CD4-positive, CD25-positive, alpha-beta regulatory T cell (primary cell): ENCODE measurements around the gene UTP4. TPM values are rescaled to one million over a fixed set of nuclear protein-coding genes. Genes with fewer than 3 reads are reported as not detected.

Source experiments
- ATAC-seq, 2 donors: fragments of 150-1000 bp; cut with Tn5 transposase; one replicate each; pipeline ENCODE4 v1.10.0; 2021; ENCODE audit warnings: low read depth in 2 of 2, moderate number of reproducible peaks in 2 of 2, moderate library complexity in 1 of 2
- DNase-seq, 3 donors: peaks; one replicate each; pipeline versions ENCODE4 v3.0.0 to v3.0.0-alpha.2; 2012 to 2022; ENCODE audit warnings: mixed read lengths in 1 of 3
- H3K27ac ChIP-seq: one replicate; pipeline ENCODE4 v1.7.0; 2013; ENCODE audit warnings: mild to moderate bottlenecking, low read length; ENCODE audit not compliant: insufficient read depth, poor library complexity, severe bottlenecking
- H3K27me3 ChIP-seq: one replicate; pipeline ENCODE4 v1.7.0; 2013; ENCODE audit warnings: low read length; ENCODE audit not compliant: control insufficient read depth, insufficient read depth
- H3K36me3 ChIP-seq: one replicate; pipeline ENCODE4 v1.7.0; 2013; ENCODE audit warnings: mild to moderate bottlenecking, low read length, moderate library complexity; ENCODE audit not compliant: control insufficient read depth, insufficient read depth
- H3K4me1 ChIP-seq: 2 replicates; pipeline ENCODE4 v1.7.0; 2013; ENCODE audit warnings: mild to moderate bottlenecking, low read length; ENCODE audit not compliant: insufficient read depth, control insufficient read depth, poor library complexity, severe bottlenecking
- H3K4me3 ChIP-seq: one replicate; pipeline ENCODE4 v1.7.0; 2013; ENCODE audit warnings: low read depth, mild to moderate bottlenecking, low read length, moderate library complexity
- H3K9me3 ChIP-seq, 2 experiments: 1 replicate in 1 of 2; 2 replicates in 1 of 2; pipeline ENCODE4 v1.7.0; 2013; ENCODE audit warnings: low read length in 2 of 2, mild to moderate bottlenecking in 1 of 2, moderate library complexity in 1 of 2; ENCODE audit not compliant: control insufficient read depth in 2 of 2
- H3K27ac Mint-ChIP-seq, 3 donors: one replicate each; pipeline ENCODE4 v1.8.0; 2020 to 2022; ENCODE audit warnings: mild to moderate bottlenecking in 3 of 3, mixed read lengths in 3 of 3, moderate library complexity in 2 of 3
- H3K27me3 Mint-ChIP-seq: one replicate; pipeline ENCODE4 v1.8.0; 2022; ENCODE audit warnings: mild to moderate bottlenecking, mixed read lengths
- H3K36me3 Mint-ChIP-seq: one replicate; pipeline ENCODE4 v1.8.0; 2020; ENCODE audit warnings: mixed read lengths
- H3K4me1 Mint-ChIP-seq, 4 donors: one replicate each; pipeline ENCODE4 v1.8.0; 2020 to 2022; ENCODE audit warnings: mixed read lengths in 4 of 4, mild to moderate bottlenecking in 1 of 4
- H3K4me3 Mint-ChIP-seq, 4 donors: one replicate each; pipeline ENCODE4 v1.8.0; 2020 to 2022; ENCODE audit warnings: mild to moderate bottlenecking in 4 of 4, mixed read lengths in 4 of 4, moderate library complexity in 3 of 4
- H3K9me3 Mint-ChIP-seq, 7 donors: one replicate each; pipeline ENCODE4 v1.8.0; 2020 to 2022; ENCODE audit warnings: mixed read lengths in 7 of 7, mild to moderate bottlenecking in 3 of 7, moderate library complexity in 2 of 7
- polyA plus RNA-seq, 4 donors: library from polyadenylated mRNA; unstranded; fragments of 300-500 nt; fragmentation: Illumina TruSeq; gene quantifications; one replicate each; pipeline ENCODE4 v1.2.3, GENCODE V29; 2021
- total RNA-seq: library from RNA; stranded (reverse); gene quantifications from one replicate; pipeline ENCODE4 v1.2.3, GENCODE V29; 2022

UTP4 gene
- total RNA-seq: 44.4 TPM
- 10 to 100 TPM; 47.6 to 63.2 (median 51.1) TPM for polyA plus RNA-seq

GRCh38 chr16:69132424-69133252 is at the start of gene UTP4, which contains the start of gene CHTF8:
UTP4 (plus strand) TSS chr16:69132649; CDS start chr16:69133460, 811 bp downstream.
CHTF8 (minus strand) TSS chr16:69132588; CDS start chr16:69121458, 11,130 bp downstream.
- Mint-ChIP-seq H3K4me3 (peak within 1 kb of the TSS; percentile 93 to 99 (median 96)), H3K27ac (peak within 1 kb of the TSS; percentile 93 to 96 (median 96)), H3K27me3 (no peaks in the 10 kb centered on the region), H3K36me3 (peaks cover 14% of the 10 kb centered on the region), H3K9me3 (no peaks in the 10 kb centered on the region), H3K4me1 (peaks cover 23 to 65% (median 43%) of the 10 kb centered on the region in 4 donors)
- Histone ChIP-seq H3K4me3 (peak within 1 kb of the TSS; percentile 87), H3K27me3 (no peaks in the 10 kb centered on the region), H3K27ac (peak within 1 kb of the TSS; percentile 86), H3K4me1 (peaks cover 37% of the 10 kb centered on the region), H3K36me3 (peaks cover 16% of the 10 kb centered on the region), H3K9me3 (no peaks in the 10 kb centered on the region)
- DNase-seq (peak; percentile 83 to 91 (median 88)), ATAC-seq (peak; percentile 92 to 94)

GRCh38 chr16:69083306-69083941 is 49.0 kb upstream of the UTP4 start:
- H3K27me3 Mint-ChIP-seq: peaks cover 4% of the 10 kb centered on the region
- DNase-seq: no peak
- H3K27me3 ChIP-seq: no peaks in the 10 kb centered on the region
- no peaks in the 10 kb centered on the region for H3K4me1 ChIP-seq
- no peaks in the 10 kb centered on the region for H3K9me3 Mint-ChIP-seq
- H3K36me3 Mint-ChIP-seq: peaks cover 22% of the 10 kb centered on the region
- H3K4me3 ChIP-seq: no peak overlapping the region
- H3K4me3 Mint-ChIP-seq: no peak overlapping the region
- H3K4me1 Mint-ChIP-seq: peaks cover 0 to 4% (median 1%) of the 10 kb centered on the region in 4 donors
- no peak overlapping the region for H3K27ac ChIP-seq
- no peak overlapping the region for H3K27ac Mint-ChIP-seq
- H3K9me3 ChIP-seq: no peaks in the 10 kb centered on the region
- H3K36me3 ChIP-seq: peaks cover 15% of the 10 kb centered on the region
- ATAC-seq: no peak

- Mint-ChIP-seq H3K4me3 (no peak overlapping the region), H3K9me3 (no peaks in the 10 kb centered on the region), H3K27me3 (peaks cover 4% of the 10 kb centered on the region), H3K27ac (no peak overlapping the region), H3K4me1 (peaks cover 6 to 11% (median 8%) of the 10 kb centered on the region in 4 donors), H3K36me3 (peaks cover 21% of the 10 kb centered on the region)
- Histone ChIP-seq H3K27me3 (no peaks in the 10 kb centered on the region), H3K9me3 (no peaks in the 10 kb centered on the region), H3K4me1 (peaks cover 5% of the 10 kb centered on the region), H3K36me3 (peaks cover 15% of the 10 kb centered on the region), H3K27ac (no peak overlapping the region), H3K4me3 (no peak overlapping the region)
- DNase-seq (no peak), ATAC-seq (no peak)
These were observed 48.2 kb upstream of the UTP4 start for GRCh38 chr16:69084289-69084688.

GRCh38 chr16:69085032-69085695 is 47.3 kb upstream of the UTP4 start:
- H3K4me3 ChIP-seq: no peak overlapping the region
- peaks cover 4% of the 10 kb centered on the region for H3K27me3 Mint-ChIP-seq
- peaks cover 21% of the 10 kb centered on the region for H3K36me3 Mint-ChIP-seq
- H3K4me3 Mint-ChIP-seq: no peak overlapping the region
- no peak overlapping the region for H3K27ac Mint-ChIP-seq
- DNase-seq (no peak), ATAC-seq (no peak)
- no peaks in the 10 kb centered on the region for H3K27me3 ChIP-seq
- H3K9me3 ChIP-seq: no peaks in the 10 kb centered on the region
- H3K27ac ChIP-seq: no peak overlapping the region
- no peaks in the 10 kb centered on the region for H3K9me3 Mint-ChIP-seq
- peaks cover 15% of the 10 kb centered on the region for H3K36me3 ChIP-seq
- H3K4me1 Mint-ChIP-seq: peaks cover 7 to 17% (median 12%) of the 10 kb centered on the region in 4 donors
- peaks cover 8% of the 10 kb centered on the region for H3K4me1 ChIP-seq

- Mint-ChIP-seq H3K27ac (peak overlapping the region in 1 of 3 donors; percentile 45), H3K36me3 (peaks cover 21% of the 10 kb centered on the region), H3K9me3 (no peaks in the 10 kb centered on the region), H3K4me1 (peaks cover 7 to 26% (median 13%) of the 10 kb centered on the region in 4 donors), H3K27me3 (peaks cover 8% of the 10 kb centered on the region), H3K4me3 (peak overlapping the region in 1 of 4 donors; percentile 21)
- ATAC-seq (no peak), DNase-seq (no peak)
- Histone ChIP-seq H3K9me3 (no peaks in the 10 kb centered on the region), H3K27me3 (no peaks in the 10 kb centered on the region), H3K27ac (no peak overlapping the region), H3K4me1 (peaks cover 8% of the 10 kb centered on the region), H3K36me3 (peaks cover 15% of the 10 kb centered on the region), H3K4me3 (no peak overlapping the region)
These were observed 45.3 kb upstream of the UTP4 start for GRCh38 chr16:69087161-69087581.

- H3K27me3 ChIP-seq: no peaks in the 10 kb centered on the region
- Mint-ChIP-seq H3K4me1 (peaks cover 7 to 26% (median 13%) of the 10 kb centered on the region in 4 donors), H3K27ac (peak overlapping the region; percentile 63 to 91 (median 81)), H3K27me3 (peaks cover 8% of the 10 kb centered on the region), H3K36me3 (peaks cover 15% of the 10 kb centered on the region), H3K4me3 (no peak overlapping the region), H3K9me3 (no peaks in the 10 kb centered on the region)
- H3K9me3 ChIP-seq: no peaks in the 10 kb centered on the region
- DNase-seq: no peak
- H3K36me3 ChIP-seq: peaks cover 10% of the 10 kb centered on the region
- H3K27ac ChIP-seq: no peak overlapping the region
- H3K4me1 ChIP-seq: peaks cover 8% of the 10 kb centered on the region
- no peak for ATAC-seq
- H3K4me3 ChIP-seq: no peak overlapping the region
These were observed 43.8 kb upstream of the UTP4 start for GRCh38 chr16:69088684-69089083.

- Mint-ChIP-seq H3K4me3 (no peak overlapping the region), H3K9me3 (no peaks in the 10 kb centered on the region), H3K4me1 (peaks cover 7 to 26% (median 13%) of the 10 kb centered on the region in 4 donors), H3K36me3 (peaks cover 11% of the 10 kb centered on the region), H3K27ac (peak overlapping the region; percentile 63 to 91 (median 81)), H3K27me3 (peaks cover 13% of the 10 kb centered on the region)
- Histone ChIP-seq H3K4me3 (no peak overlapping the region), H3K4me1 (peaks cover 8% of the 10 kb centered on the region), H3K27ac (no peak overlapping the region), H3K36me3 (peaks cover 7% of the 10 kb centered on the region), H3K27me3 (no peaks in the 10 kb centered on the region), H3K9me3 (no peaks in the 10 kb centered on the region)
- ATAC-seq (peak; percentile 85 to 89), DNase-seq (peak in 1 of 3 donors; percentile 73)
These were observed 43.1 kb upstream of the UTP4 start for GRCh38 chr16:69089091-69089910.
